Stimulated activated CD4-positive, alpha-beta T cell treated with anti-CD3 and anti-CD28 coated beads, Interleukin-1b, Interleukin-23, amount 100 ng/mL, for 48 hours (primary cell): Measurements from ENCODE around the gene PFN3.
"Not testable (repeated sequence)": the region's sequence is repeated elsewhere in the genome, so short reads cannot be mapped to it uniquely, and the experiment has no call there.

Experiments
- DNase-seq: peaks from one replicate; pipeline ENCODE4 v3.0.0-alpha.2; 2020

PFN3 gene

GRCh38 chr5:177371120-177372033 is 29.1 kb downstream of the PFN3 start:
- DNase-seq = no peak

GRCh38 chr5:177370488-177371119 is 29.9 kb downstream of the PFN3 start:
- peak; percentile 72 for DNase-seq

- no peak for DNase-seq
Observed at GRCh38 chr5:177369645-177370440, 30.6 kb downstream of the PFN3 start.

- no peak for DNase-seq
Observed at GRCh38 chr5:177368869-177369644, 31.4 kb downstream of the PFN3 start.

GRCh38 chr5:177367981-177368868 is 32.2 kb downstream of the PFN3 start:
- no peak for DNase-seq

- no peak for DNase-seq
Observed at GRCh38 chr5:177367323-177367848, 33.1 kb downstream of the PFN3 start.

- no peak for DNase-seq
Observed at GRCh38 chr5:177366528-177367322, 33.7 kb downstream of the PFN3 start.

GRCh38 chr5:177365845-177366527 is 34.5 kb downstream of the PFN3 start:
- no peak for DNase-seq

GRCh38 chr5:177364159-177364962 is 36.1 kb downstream of the PFN3 start:
- peak; percentile 41 for DNase-seq

- DNase-seq = no peak
Observed at GRCh38 chr5:177363565-177363964, 36.9 kb downstream of the PFN3 start.

GRCh38 chr5:177362610-177363507 is 37.6 kb downstream of the PFN3 start:
- DNase-seq = peak; percentile 65

GRCh38 chr5:177362292-177362609 is 38.2 kb downstream of the PFN3 start:
- no peak for DNase-seq

GRCh38 chr5:177361418-177362291 is 38.8 kb downstream of the PFN3 start:
- no peak for DNase-seq

GRCh38 chr5:177360740-177361139 is 39.7 kb downstream of the PFN3 start:
- not testable (repeated sequence) for DNase-seq

- DNase-seq = no peak
Observed at GRCh38 chr5:177359860-177360259, 40.6 kb downstream of the PFN3 start.

- no peak for DNase-seq
Observed at GRCh38 chr5:177359451-177359851, 41.0 kb downstream of the PFN3 start.

- no peak for DNase-seq
Observed at GRCh38 chr5:177358370-177358819, 42.1 kb downstream of the PFN3 start.
